HG03575 (cell line): ENCODE data around the gene CHAF1A.

Source experiments
- ATAC-seq: cut with Tn5 transposase; IDR thresholded peaks from one replicate; pipeline ENCODE4 v1.9.1; 2021; ENCODE audit not compliant: unreplicated experiment, insufficient number of reproducible peaks, low FRiP score; ENCODE audit errors: extremely low read depth

The CHAF1A gene

DNA sequence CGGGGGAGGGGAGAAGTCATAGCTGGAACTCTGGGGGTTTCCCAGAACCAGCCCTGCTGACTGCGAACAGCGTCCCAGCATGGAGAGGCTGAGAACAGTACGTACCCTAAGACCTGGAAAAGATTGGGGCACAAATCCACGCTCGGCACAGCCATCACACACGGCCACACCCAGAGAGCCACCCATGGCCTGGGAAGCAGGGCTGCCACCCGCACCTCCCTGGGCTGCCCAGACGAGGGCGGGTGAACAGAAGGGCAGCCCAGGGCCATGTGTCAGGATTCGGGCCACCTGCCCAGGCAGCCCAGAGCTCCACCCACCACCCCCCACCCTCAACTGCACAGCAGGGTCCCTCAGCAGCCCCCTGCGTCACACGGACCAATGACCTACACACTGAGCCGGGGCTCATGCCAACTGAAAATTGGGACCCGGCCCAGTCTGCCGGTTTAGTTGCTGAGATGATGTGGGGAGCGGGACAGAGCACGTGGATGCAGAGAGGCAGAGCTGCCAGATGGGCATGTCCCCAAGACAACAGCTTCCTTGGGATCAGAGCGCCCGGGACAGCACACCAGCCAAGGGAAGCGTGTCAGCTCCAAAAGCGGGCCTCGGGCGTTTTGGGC, 46.7 kb downstream of the CHAF1A start:
- no peak for ATAC-seq

DNA sequence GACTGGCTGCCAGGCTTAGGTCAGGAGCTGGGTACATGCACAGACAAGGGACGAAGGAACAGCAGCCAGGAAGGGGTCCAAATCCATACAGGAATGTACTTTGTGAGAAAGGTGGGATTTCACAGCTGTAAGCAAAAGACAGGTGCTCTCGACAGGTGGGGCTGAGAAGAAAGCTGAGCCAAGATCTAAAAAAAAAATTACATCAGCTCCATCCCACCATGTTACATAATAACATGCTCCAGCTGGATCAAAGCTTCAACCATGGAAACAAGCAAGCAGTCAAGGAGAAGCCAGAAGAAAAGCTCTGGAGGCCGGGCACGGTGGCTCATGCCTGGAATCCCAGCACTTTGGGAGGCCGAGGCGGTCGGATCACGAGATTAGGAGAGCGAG, 47.2 kb downstream of the CHAF1A start:
- ATAC-seq: no peak

DNA sequence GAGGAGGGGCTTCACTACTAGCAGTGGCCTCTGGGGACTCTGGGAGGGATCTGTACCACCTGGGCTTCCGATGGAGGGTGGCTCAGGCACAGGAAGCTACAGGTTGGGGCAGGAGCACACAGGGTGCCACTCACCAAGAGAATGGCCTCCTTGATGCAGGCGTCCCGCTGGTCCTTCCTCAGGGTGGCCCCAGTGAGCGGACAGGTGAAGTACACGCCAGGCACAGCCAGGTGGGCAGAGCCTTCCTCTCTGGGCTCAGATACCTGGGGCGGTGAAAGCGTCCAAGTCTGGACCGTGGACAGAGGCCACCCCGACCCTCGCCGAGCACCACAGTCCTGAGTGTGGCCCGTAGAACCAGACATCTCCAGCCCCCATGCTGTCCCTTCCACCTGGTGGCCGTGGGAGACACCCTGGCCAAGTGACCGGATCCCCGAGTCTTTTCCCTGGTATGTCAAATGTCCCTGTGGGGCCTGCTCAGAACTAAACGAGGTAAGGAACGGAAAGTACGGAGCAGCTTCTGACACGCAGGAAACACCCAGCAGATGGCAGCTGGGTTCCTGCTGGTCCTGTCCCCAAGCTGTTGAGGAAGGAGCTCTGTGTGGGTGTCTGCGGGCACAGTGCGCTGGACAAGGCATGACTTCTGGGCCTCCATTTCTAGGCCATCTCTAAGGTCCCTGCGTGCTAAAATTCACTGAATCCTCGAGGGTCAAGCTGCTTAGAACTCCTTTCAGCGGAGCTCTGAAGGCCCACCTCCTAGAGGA, 50.0 kb downstream of the CHAF1A start:
- ATAC-seq: no peak

DNA sequence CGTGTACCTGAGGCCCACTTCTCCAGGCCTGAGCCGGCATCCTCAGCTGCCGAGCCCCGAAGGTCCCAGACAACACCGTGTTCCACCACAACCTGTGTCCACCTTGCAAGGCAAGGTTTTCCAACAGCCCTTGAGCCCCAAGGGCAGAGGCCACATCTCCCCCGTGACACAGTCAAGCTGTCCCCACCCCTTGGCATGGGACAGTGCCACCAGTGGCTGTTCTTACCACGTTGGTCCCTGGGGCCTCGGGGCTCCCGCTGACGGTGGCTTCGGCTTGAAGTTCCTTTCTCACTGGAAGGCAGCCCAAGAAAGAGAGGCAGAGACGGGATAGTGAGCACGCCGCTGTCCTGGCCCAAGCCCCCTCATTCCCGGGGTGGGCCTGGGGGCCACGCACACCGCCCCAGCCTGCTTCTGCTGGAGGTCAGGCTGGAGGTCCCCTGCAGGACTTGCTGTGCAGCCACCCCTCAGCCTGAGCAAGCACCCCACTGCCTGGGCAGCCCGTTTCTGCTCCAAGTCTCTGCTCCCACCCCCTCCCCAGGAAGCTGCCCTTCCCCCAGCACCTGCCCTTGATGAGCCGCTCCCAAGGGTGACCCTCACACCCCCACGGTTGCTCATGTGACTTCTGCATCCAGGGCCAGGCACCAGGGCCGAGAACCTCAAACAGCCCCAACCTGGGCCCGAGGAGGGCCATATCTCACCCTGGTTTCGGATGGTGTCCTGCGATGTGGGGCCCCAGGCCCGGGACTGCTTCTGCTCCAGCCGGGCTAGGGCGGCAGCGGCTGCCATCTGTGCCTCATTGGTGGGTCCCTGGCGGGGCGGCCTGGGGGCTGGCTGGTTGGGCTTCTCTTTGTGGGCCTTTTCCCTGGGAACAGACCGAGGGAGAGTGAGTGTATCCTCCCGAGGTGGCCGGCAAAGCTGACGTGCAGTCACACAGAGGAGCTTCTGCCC, 51.1 kb downstream of the CHAF1A start:
- ATAC-seq: no peak

DNA sequence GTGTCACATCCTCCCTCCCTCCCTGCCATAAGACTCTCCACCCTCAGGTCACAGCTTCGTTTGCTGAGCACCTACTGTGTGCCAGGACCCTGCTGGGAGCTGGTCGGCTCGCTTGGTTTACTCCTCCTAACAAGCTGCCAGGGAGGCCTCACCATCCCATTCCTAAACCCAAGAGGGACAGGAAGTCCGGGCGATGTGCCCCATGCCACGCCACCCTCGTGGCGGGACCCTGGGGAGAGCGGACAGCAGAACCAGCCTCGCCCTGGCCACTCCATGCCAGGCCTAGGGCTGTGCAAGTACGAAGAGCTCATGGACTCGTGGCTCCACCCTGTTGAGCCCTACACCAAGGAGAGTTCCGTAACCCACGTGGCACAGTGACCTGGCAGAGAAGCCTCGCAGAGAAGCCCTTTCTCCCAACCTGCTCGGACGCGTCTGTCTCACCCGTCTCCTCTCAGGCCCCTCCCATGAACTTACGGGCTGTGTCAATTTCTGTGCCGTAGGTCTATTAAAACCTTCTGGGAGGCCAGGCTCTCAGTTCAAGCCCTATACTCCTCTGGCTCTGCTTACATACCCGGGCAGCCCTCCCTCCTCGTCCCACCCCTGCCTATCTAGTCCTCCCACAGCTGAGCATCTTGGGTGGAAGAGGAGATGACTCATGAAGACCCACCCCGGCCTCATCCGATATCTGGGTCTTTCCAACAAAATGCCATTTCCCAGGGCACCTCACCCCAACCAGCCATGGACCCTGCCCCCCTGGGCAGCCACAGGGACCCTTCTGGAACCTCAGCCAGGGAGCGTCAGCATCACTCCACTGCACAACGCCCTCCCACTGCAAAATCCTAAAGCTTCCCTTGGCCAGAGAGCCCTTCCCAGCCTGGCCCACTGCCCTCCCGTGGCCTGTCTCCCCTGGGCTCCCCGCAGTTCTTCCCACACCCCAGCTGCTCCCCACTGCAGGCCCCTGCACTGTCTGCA, 52.6 kb downstream of the CHAF1A start:
- ATAC-seq: no peak

DNA sequence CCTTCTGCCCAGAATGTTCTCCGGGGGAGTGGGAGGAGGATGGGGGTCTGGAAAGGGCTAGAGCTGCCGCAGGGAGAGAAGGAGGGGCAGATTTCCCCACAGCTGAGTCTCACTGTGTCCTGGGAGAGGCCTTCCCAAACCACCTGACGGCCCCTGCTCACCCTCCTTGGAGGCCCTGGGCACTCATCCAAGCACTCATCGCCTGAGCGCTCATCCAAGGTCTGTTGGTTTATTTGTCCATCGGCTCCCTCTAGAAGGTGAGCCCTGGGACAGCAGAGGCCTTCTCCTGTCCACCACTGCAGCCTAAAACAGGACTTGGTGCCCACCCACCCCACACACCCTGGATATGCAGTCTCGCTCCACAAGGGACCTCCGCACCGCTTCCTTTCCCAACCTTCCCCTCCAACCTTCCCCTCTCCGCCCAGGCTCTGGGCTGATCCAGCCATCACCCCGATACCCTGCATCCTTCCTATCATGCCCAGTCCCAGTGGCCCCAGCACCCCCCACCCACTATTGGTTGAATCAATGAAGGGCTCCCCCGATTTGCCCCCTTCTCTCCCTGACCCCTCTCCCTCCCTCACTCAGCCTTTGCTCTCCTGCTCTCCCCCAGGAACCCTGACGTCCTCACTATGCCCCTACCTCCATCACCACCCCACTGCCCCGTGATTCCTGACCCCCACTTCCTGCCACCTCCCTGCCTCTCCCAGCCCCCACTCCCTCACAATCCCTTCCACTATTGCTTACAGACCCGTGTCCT, 53.5 kb downstream of the CHAF1A start:
- ATAC-seq: no peak

DNA sequence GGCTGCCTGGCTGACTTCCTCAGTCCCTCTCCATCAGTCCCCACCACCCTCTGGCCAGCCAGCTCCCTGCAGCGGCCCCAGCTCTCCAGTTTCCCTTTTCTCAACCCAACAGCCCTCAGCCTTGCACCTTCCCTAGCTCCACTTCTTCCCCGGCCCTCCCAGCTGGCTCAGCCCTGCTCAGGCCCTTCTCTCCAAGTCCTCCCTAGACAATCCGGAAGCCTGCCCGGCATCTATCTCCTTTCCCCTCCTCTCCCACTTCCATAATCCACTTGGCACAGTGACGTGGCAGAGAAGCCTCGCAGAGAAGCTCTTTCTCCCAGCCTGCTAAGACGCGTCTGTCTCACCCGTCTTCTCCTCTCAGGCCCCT, 54.0 kb downstream of the CHAF1A start:
- no peak for ATAC-seq

DNA sequence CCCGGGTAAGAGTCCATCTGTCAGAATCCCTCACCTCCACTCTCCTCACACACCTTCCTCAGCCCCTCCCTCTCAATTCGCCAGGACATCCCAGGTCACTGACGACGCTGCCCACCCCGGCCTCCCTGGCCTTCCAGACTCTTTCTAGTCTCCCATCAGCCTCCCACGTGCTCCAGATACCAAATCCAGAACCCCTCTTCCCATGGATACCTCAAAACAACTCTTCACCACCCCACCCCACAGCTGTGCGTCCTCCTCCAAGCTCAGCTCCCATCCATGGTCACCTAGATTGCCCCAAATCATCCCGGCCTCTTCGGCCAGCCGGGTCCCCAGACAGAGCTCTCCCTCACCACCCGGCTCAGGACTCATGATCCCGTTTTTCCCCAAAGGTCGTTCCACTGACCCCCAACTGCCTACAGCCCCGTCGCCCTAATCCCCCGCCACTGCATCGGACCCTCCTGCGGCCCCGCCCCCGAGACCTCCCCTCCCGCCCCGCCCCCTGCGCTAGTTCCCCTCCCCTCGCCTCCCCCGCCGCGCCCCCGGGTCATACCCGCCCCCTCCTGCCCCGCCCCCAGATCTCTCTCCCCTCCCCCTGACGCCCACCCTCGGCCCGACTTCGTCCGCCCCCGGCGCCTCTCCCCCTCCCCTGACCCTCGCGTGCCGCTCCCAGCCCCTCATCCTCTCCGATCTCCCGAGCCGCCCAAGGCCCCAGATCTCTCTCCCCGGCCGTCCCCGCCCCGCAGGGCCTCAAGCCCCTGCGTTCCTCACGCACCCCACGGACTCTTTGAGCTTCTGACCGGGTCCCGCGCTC, 54.6 kb downstream of the CHAF1A start:
- ATAC-seq: no peak

DNA sequence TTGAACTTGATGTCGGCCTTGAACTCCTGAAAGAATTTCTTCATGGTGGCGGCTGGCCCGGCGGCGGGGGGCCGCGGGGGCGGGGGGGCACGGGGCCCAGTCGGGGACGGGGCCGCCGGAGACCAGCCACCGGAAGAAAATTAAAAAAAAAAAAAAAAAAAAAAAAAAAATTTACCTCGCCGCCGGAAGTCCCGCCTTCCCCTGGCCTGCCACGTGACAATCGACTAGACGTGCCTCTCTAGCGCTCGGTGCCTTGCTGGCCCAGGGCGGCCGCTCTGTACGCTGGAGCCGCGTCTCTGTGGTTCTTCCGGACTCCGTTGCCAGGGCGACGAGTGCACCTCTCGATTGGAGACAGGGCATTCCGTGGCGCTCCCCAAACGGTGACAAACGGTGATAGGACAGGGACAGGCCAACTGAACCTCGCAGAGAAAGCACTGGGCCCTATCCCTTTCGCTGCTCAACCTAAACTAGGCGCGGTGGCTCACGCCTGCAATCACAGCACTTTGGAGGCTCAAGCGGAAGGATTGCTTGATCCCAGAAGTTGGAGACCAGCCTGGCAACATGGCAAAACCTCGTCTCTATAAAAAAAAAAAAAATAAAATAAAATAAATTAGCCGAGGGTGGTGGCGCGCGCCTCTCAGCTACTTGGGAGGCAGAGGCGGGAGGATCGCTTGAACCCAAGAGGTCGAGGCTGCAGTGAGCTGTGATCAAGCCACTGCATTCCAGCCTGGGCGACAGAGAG, 55.4 kb downstream of the CHAF1A start, which contains the start of gene UBXN6:
UBXN6 (minus strand) TSS at position 141 of the 742 bp plus-strand sequence; CDS start at position 44, 97 bp downstream.
- ATAC-seq: peak; percentile 46

DNA sequence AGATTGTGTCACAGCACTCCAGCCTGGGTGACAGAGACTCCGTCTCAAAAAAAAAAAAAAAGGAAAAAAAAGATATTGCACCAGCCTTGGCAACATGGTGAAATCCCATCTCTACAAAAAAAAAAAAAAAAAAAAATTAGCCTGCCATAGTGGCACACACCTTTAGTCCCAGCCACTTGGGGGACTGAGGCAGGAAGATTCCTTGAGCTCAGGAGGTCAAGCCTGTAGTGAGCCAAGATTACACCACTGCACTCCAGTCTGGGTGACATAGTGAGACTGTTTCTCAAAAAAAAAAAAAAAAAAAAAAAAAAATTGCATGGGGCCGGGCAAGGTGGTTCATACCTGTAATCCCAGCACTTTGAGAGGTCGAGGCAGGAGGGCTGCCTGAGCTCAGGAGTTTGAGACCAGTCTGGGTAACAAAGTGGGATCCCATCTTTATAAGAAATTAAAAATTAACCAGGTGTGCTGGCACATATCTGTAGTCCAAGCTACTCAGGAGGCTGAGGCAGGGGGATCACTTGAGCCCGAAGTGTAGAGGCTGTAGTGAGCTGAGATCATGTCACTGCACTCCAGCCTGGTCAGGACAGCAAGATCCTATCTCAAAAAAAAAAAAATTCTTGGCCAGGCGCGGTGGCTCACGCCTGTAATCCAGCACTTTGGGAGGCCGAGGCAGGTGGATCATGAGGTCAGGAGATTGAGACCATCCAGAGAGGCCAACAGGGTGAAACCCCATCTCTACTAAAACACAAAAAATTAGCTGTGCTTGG, 62.6 kb downstream of the CHAF1A start:
- no peak for ATAC-seq

DNA sequence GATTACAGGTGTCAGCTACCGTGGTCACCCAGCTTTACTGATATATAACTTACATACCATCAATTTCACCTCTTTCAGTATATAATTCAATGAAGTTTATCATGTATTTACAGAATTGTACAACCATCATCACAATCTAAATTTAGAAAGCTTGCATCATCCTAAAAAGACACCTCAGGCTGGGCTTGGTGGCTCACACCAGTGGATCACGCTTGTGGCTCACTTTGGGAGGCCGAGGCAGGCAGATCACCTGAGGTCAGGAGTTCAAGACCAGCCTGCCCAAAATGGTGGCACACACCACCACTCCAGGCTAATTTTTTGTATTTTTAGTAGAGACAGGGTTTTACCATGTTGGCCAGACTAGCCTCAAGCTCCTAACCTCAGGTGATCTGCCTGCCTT, 65.4 kb downstream of the CHAF1A start:
- no peak for ATAC-seq

DNA sequence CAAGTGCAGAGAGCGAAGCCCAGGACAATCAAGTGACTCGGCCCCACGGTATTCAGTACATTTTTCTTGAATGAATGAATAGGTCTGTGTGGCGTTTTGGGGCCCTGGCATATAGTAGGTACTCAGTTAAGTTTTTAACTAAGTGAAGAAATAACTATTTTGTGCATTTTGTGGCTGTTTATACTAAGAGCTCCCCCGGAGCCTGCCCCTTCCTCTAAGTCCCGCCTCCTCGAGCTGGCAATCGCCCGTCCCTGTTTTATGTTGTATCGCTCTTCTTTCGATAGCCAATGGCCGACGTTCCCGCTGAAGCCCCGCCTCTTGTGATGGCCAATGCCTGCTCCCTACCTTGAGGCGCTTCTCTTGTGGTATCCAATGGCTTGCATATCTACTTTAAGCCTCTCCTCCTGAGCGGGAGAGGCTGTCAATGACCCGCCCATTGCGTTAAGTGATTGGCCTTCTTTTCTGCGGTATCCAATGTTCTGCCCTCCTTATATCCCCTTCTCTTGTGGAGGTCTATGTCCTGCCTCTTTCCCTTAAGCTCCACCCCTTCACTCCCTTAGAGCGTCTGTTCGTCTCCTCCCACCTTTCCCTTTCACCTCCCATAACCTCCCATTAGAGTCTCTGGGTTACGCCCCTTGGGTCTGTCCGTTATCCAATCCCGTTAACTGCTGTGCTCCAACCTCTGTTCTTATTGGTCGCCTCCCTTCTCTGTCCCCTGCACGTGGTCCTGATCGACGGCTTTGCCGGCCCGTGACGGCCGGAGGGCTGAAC, 69.1 kb downstream of the CHAF1A start:
- ATAC-seq: peak; percentile 75

DNA sequence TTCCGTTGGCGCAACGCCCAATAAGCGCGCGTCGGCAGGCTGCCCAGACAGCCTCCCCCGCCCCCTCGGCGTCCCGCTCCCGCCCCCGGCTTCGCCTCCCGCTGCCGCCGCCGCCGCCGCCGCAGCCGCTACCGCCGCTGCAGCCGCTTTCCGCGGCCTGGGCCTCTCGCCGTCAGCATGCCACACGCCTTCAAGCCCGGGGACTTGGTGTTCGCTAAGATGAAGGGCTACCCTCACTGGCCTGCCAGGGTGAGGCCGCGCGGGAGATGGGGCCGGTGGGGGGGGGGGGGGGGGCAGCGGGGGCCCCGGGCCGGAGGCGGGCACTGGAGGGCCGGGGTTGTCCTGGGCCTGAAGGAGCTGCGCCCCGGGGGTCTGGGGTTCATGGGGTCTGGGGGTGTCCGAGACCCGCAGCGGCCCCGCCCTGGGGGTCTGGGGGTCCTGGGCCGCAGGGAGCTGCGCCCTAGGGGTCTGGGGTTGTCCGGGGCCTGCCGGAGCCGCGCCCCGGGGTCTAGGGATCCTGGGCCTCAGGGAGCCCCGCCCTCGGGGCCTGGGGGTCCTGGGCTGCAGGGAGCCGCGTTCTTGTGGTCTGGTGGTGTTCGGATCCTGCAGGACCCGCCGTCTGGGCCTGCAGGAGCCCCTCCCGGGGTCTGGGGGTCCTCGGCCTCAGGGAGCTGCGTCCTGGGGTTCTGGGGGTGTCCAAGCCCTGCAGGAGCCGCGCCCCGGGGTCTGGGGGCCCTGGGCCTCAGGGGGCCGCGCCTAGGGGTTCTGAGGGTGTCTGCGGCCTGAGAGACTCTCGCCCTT, 69.9 kb downstream of the CHAF1A start, which contains the start of gene HDGFL2:
HDGFL2 (plus strand) TSS at position 124 of the 801 bp plus-strand sequence; CDS start at position 178, 54 bp downstream.
- ATAC-seq: peak; percentile 2

DNA sequence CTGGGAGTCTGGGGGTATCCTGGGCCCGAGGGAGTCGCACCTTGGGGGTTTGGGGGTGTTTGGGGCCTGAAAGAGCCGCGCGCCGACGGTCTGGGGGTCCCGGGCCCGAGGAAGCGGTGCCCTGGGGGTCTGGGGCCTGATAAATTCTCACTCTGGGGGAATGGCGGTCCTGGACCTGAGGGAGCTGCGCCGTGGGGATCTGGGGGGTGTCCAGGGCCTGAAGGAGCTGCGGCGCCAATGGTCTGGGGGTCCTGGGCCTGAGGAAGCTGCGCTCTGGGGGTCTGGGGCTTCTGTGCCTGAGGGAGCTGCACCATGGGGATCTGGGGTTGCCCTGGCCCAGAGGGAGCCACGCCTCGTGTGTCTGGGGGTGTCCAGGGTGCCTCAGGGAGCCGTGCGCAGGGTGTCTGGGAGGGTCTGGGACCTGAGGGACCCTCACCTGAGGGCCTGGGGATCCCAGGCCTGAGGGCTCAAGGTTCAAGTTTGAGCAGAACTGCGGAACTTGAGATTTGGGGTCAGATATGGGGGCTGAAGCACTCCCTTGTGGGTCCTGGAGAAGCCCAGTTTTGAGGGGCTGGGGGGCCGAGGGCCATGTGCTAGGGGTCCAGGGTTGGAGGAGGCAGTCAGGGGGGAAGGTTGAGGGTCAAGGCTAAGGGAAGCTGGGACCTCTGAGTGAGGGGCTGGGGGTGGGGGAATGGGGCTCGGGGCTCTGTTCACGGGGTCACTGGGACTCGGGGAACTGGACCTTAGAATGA, 70.7 kb downstream of the CHAF1A start:
- ATAC-seq: no peak
